Metanephros (tissue), 2 donors: ENCODE data around the gene ZNFX1. TPM values are rescaled to one million over a fixed set of nuclear protein-coding genes. Genes with fewer than 3 reads are reported as not detected.

ENCODE experiments used
- small RNA-seq: library from RNA; depleted of rRNA; stranded (forward); fragments of <200 nt; gene quantifications from one replicate; pipeline ENCODE3, GENCODE V24; 2014; ENCODE audit warnings: low replicate concordance
- total RNA-seq: library from RNA; depleted of rRNA; stranded (reverse); fragments of >200 nt; gene quantifications from one replicate; pipeline ENCODE4 v1.2.3, GENCODE V29; 2014

The ZNFX1 gene
- total RNA-seq: 19.6 TPM

DNA sequence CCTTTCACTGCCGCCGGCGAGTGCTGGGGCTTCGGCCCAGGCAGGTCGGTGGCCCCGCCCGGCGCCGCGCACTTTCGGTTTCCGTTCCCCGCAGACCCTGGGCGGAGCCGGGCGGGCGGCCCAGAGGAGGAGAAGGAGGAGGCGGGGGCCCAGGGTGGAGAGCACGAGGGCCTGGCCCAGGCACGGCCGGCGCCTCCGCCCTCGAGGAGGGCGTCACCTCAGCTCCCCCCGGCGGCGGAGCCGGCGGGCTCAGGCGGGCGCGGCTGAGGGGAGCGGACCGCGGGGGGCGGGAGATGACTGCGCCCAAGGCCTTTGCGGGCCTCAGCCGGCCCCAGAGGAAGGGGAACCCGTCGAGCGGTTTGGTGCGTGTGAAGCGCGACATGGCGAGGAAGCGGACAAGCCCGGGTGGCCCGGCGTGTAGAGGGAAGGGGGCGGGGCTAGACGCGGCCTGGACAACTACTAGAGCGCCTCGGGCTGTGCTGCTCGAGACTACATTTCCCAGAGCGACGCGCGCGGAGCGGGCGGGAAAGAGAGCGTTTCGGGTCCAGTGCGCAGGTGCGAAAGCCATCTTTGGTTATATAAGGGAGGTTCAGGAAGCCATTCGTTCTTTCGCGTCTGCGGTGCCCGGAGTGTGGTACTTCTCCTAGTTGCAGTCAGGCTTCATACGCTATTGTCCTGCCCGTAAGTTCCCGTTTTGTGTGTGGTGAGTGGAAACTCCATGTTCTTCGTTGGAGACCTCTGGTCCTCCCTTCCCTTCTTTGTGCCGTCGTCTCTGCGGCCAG, at the start of gene ZNFX1:
TSS of gene ZNFX1 (minus strand) at position 22 of the 782 bp plus-strand sequence. CDS start 2,218 bp downstream, outside the sequence.

DNA sequence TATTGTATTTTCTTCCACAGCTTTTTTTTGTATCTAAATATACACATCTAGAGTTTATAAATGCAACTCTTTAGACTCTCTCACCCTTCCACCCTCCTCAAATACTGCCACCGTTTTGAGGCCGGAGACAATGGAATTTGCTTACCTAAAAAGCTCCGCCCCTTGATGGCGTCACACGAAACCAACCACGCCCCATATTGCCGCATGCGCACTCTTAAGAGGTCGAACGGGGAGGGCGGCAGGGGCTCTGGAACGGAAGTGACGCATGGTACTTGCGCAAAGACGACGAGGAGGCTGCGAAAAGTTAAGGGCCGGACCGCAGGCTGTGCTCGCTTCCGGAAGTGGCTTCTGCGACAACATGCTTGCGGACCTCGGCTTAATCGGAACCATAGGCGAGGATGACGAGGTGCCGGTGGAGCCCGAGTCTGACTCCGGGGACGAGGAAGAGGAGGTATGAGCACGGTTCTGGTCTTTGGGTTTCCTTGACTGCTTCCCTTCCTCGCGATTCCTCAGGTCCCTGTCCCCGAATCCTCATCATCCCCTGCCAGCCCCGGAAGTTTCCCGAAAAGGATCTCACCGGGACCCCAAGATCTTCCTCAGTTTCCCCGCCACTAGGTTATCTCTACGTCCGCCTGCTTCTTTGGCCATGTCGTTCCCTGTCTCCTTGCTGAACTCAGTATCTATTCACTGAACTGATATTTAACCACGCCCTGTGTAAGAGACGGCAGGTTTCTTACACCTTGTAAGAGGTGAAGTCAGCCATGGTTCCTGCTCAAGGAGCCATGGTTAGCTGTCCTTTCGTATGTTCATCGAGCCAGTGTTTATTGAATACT, 58.5 kb downstream of the ZNFX1 start, which contains the start of gene DDX27:
TSS of gene DDX27 (plus strand) at position 326 of the 833 bp plus-strand sequence. CDS start at position 359, 33 bp downstream.

Small RNAs within 50 kb of the gene (small RNA-seq; reads per million reads assigned to genes)
- gene SNORD12B (4,176 reads per million, percentile 100 among the genes with 10 or more reads in this experiment), gene SNORD12C (2,313 reads per million, percentile 99 among the genes with 10 or more reads in this experiment)

Other genes starting within 250 kb of the ZNFX1 start
- 70.7 TPM for gene CSE1L, start 231.7 kb downstream of the ZNFX1 start, total RNA-seq
- gene STAU1, start 89.7 kb downstream of the ZNFX1 start, total RNA-seq: 68.2 TPM
- 30.0 TPM for gene DDX27, start 58.6 kb downstream of the ZNFX1 start, total RNA-seq
- 0.70 TPM for gene KCNB1, start 204.6 kb upstream of the ZNFX1 start, total RNA-seq